Activated T-cell treated with anti-CD3 and anti-CD28 coated beads, Interleukin-2, amount 50 U/mL, for 24 hours (primary cell): ENCODE measurements around the gene PHGDH.
"Not testable (repeated sequence)": the region's sequence is repeated elsewhere in the genome, so short reads cannot be mapped to it uniquely, and the experiment has no call there.

Experiments
- DNase-seq: peaks from one replicate; pipeline ENCODE4 v3.0.0-alpha.2; 2020
- H3K27ac Mint-ChIP-seq: 2 replicates; pipeline ENCODE4 v1.8.0; 2020; ENCODE audit warnings: mild to moderate bottlenecking, mixed read lengths
- H3K27me3 Mint-ChIP-seq: 2 replicates; pipeline ENCODE4 v1.8.0; 2020; ENCODE audit warnings: mixed read lengths
- H3K36me3 Mint-ChIP-seq: 2 replicates; pipeline ENCODE4 v1.8.0; 2020; ENCODE audit warnings: low read depth, mixed read lengths
- H3K4me1 Mint-ChIP-seq: 2 replicates; pipeline ENCODE4 v1.8.0; 2020; ENCODE audit warnings: low read depth, mixed read lengths
- H3K4me3 Mint-ChIP-seq: 2 replicates; pipeline ENCODE4 v1.8.0; 2020; ENCODE audit warnings: mild to moderate bottlenecking, moderate library complexity, mixed read lengths
- H3K9me3 Mint-ChIP-seq: 2 replicates; pipeline ENCODE4 v1.8.0; 2020; ENCODE audit warnings: mixed read lengths

The PHGDH gene

DNA sequence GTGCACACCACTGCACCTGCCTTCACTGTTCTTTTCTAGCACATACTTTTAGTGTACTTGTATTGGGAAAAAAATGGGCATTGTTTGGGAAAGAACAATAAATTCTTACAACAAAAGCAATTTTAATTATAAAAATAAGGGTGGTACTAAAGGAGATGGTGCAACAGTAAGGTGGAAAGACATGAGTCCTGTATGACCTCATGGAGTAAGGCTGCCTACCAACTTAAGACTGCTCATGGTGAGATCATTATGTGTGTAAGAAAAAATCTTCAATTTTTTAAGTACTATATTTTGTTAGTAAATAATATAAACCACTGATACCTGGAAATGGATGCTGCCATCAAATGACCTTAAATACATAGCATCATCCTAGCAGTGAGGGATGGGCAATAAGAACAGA lies 29.6 kb upstream of the PHGDH start:
- DNase-seq = no peak
- no peak overlapping the region for H3K27ac Mint-ChIP-seq
- H3K36me3 Mint-ChIP-seq = no peaks in the 10 kb centered on the region
- H3K9me3 Mint-ChIP-seq = no peaks in the 10 kb centered on the region
- H3K4me1 Mint-ChIP-seq = no peaks in the 10 kb centered on the region
- H3K4me3 Mint-ChIP-seq = no peak overlapping the region
- peaks cover 6% of the 10 kb centered on the region for H3K27me3 Mint-ChIP-seq

DNA sequence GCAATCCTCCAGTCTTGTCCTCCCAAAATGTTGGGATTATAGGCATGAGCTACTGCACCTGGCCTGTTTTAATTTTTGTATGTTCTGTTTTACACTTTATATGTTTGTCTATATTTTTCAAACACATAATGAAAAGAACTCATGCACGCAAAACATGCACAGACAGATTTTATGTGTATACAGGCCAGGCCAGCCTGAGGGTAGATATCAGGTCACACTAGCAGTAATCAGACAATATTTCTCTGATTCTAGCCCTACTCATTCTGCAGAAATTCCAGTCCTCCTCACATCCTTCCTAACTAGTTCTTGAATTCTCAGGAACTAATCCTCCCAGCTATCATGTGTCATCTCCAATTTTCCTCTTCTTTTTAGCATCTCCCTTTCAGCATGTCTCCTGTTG lies 27.8 kb upstream of the PHGDH start:
- H3K4me1 Mint-ChIP-seq = no peaks in the 10 kb centered on the region
- no peaks in the 10 kb centered on the region for H3K9me3 Mint-ChIP-seq
- no peak overlapping the region for H3K4me3 Mint-ChIP-seq
- H3K36me3 Mint-ChIP-seq = no peaks in the 10 kb centered on the region
- no peak for DNase-seq
- no peaks in the 10 kb centered on the region for H3K27me3 Mint-ChIP-seq
- H3K27ac Mint-ChIP-seq = no peak overlapping the region

DNA sequence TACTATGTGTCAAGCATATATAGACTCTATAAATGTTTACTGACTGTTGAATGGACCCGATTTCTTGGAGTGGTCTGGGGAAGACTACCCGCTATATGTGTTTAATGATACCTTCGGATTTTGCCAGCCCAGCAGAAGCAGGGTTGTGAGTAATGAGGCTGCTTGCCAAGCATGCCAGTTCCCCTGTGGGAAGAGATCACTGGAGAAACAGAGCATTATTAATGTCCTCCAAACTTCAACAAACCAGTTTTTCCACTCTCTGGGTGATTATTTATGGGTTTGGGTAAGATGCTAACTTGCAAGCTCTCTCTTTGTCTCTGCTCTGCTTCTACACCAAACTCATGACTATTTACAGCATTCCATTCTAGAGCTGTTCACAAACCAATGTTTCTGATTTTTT lies 25.1 kb upstream of the PHGDH start:
- H3K27me3 Mint-ChIP-seq = peaks cover 2% of the 10 kb centered on the region

DNA sequence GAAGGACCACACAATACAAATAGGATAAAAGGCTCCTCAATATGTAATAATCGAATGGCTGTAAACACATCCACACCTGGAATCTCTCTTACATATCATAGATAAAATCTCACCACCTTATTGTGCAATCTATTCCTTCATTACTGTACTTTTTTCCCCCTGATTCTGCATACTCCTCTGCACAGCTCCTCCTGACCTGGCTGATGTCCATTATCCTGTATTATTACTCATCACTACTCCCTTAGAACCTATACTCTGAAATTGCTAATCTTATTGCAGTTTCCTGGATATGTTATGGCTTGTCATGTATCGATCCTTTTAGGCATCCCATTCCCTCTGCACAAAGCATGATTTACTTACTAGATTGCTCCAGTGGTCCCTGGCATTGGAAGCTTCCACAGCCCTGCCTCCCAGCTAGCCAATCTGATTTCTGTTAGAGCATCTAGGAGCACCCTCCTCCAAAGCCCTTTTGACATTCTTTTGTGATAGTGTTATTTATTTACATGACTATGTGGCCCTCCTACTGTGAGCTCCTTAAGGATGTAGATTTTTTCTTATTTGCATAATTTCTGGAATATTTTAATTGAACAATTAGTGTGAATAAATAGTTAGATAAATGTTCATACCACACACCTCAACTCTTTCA lies 24.2 kb upstream of the PHGDH start:
- Mint-ChIP-seq H3K9me3 (no peaks in the 10 kb centered on the region), H3K27ac (no peak overlapping the region), H3K36me3 (no peaks in the 10 kb centered on the region), H3K4me1 (no peaks in the 10 kb centered on the region), H3K27me3 (peaks cover 3% of the 10 kb centered on the region), H3K4me3 (no peak overlapping the region)
- DNase-seq = no peak

More for the DNA sequence above, 25.1 kb upstream of the PHGDH start:
- Mint-ChIP-seq H3K27ac (no peak overlapping the region), H3K4me1 (no peaks in the 10 kb centered on the region), H3K9me3 (no peaks in the 10 kb centered on the region), H3K36me3 (no peaks in the 10 kb centered on the region), H3K4me3 (no peak overlapping the region)
- no peak for DNase-seq

DNA sequence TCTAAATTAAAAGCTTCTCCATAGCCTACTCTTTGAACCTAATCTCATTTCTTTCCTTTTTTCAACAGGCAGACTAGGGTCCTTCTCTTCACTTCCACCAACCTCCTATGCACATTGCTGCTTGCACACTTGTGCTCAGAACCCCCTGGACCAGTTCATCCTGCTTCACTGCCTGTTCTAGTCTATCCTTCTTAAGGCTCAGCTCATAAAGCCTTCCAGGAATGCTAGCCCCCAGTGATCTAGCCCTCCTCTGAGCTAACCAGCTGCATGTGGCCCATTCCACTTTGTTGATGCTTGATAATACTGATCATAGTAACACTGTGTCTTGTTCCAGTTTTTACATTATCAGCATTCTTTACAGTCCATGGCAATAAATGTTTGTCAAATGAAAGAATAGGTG lies 22.9 kb upstream of the PHGDH start:
- no peak overlapping the region for H3K27ac Mint-ChIP-seq
- H3K27me3 Mint-ChIP-seq = peaks cover 6% of the 10 kb centered on the region
- no peaks in the 10 kb centered on the region for H3K36me3 Mint-ChIP-seq
- no peaks in the 10 kb centered on the region for H3K4me1 Mint-ChIP-seq
- H3K9me3 Mint-ChIP-seq = no peaks in the 10 kb centered on the region
- no peak overlapping the region for H3K4me3 Mint-ChIP-seq
- no peak for DNase-seq

DNA sequence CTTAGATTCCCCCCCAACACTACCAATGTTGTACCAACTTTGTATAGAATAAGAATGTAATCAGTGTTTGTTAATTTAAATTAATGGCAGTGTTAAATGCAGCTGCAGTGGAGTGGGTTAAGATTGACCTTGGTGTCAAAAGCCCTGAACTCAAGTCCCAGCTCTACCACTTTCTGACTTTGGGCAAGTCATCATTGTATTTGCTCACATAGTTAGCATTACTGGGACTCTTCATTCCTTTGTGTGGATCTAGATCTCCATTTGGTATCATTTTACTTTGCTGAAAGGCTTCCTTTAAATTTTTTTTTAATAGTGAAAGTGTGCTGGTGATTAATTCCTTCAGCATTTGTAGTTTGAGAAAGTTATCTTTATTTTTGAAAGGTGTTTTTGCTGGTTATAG lies 22.2 kb upstream of the PHGDH start:
- H3K4me3 Mint-ChIP-seq = no peak overlapping the region
- no peaks in the 10 kb centered on the region for H3K9me3 Mint-ChIP-seq
- H3K4me1 Mint-ChIP-seq = no peaks in the 10 kb centered on the region
- peaks cover 12% of the 10 kb centered on the region for H3K27me3 Mint-ChIP-seq
- H3K36me3 Mint-ChIP-seq = no peaks in the 10 kb centered on the region
- H3K27ac Mint-ChIP-seq = no peak overlapping the region
- no peak for DNase-seq

DNA sequence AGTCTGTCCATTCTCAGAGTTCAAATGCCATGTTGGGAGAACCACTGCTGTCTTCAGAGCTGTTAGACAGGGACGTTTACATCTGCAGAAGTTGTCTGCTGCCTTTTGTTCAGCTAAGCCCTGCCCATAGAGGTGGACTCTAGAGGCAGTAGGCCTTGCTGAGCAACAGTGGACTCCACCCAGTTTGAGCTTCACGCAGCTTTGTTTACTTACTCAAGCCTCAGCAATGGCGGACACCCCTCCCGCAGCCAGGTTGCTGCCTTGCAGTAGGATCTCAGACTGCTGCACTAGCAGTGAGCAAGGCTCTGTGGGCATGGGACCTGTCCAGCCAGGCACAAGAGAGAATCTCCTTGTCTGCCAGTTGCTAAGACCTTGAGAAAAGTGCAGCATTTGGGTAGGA lies 14.9 kb upstream of the PHGDH start:
- Mint-ChIP-seq H3K9me3 (peaks cover 10% of the 10 kb centered on the region), H3K27me3 (peaks cover 46% of the 10 kb centered on the region)
- H3K4me3 Mint-ChIP-seq, H3K4me1 Mint-ChIP-seq, DNase-seq, H3K36me3 Mint-ChIP-seq, H3K27ac Mint-ChIP-seq: not testable (repeated sequence)

DNA sequence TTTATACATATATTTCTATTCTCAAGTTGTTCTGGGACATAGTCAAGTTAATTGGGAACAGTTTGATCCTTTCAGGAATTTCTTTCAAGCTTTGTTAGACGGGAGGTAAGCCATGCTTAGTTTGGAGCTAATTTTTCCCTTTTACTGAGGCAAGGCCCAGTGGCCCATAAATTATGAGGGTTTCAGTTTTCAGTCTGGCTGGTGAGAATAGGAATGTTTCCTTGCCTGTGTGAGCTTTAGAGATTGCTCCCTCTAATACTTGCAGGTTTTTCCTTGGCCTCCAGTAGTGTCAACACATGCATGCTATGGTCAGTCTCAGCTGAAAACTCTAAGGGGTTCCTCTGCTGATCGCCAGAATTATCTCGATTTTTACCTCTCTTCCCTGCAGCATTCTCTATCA lies 14.1 kb upstream of the PHGDH start:
- no peaks in the 10 kb centered on the region for H3K4me1 Mint-ChIP-seq
- H3K4me3 Mint-ChIP-seq = no peak overlapping the region
- DNase-seq = no peak
- no peak overlapping the region for H3K27ac Mint-ChIP-seq
- peaks cover 46% of the 10 kb centered on the region for H3K27me3 Mint-ChIP-seq
- peaks cover 17% of the 10 kb centered on the region for H3K9me3 Mint-ChIP-seq
- H3K36me3 Mint-ChIP-seq = no peaks in the 10 kb centered on the region

DNA sequence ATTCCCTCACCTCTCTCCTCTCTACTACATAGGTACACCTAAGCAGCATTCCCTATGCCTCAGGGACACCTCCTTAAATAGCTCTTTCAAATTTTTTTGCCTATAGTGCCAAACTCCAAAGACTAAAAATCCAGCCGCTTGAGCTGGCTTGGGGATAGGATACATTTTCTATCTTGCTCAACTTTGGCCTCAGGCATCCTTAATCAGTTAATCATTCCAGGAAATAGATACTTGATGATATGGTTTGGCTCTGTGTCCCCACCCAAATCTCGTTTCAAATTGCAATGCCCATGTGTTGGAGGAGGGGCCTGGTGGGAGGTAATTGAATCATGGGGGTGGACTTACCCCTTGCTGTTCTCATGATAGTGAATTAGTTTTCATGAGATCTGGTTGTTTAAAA lies 11.4 kb upstream of the PHGDH start:
- H3K4me3 Mint-ChIP-seq = no peak overlapping the region
- H3K36me3 Mint-ChIP-seq = no peaks in the 10 kb centered on the region
- H3K4me1 Mint-ChIP-seq = no peaks in the 10 kb centered on the region
- H3K27me3 Mint-ChIP-seq = peaks cover 44% of the 10 kb centered on the region
- no peak overlapping the region for H3K27ac Mint-ChIP-seq
- DNase-seq = no peak
- H3K9me3 Mint-ChIP-seq = peaks cover 21% of the 10 kb centered on the region

DNA sequence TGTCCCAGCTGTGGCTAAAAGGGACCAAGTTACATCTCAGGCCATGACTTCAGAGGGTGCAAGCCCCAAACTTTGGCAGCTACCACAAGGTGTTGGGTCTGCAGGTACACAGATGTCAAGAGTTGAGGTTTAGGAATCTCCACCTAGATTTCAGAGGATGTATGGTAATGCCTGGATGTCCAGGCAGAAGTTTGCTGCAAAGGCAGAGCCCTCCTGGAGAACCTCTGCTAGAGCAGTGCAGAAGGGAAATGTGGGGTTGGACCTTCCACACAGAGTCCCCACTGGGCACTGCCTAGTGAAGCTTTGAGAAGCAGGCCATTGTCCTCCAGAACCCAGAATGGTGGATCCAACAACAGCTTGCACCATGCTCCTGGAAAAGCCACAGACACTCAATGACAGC lies 10.1 kb upstream of the PHGDH start:
- H3K9me3 Mint-ChIP-seq = peaks cover 21% of the 10 kb centered on the region
- H3K27ac Mint-ChIP-seq = no peak overlapping the region
- no peak for DNase-seq
- H3K4me1 Mint-ChIP-seq = no peaks in the 10 kb centered on the region
- no peak overlapping the region for H3K4me3 Mint-ChIP-seq
- peaks cover 42% of the 10 kb centered on the region for H3K27me3 Mint-ChIP-seq
- no peaks in the 10 kb centered on the region for H3K36me3 Mint-ChIP-seq

DNA sequence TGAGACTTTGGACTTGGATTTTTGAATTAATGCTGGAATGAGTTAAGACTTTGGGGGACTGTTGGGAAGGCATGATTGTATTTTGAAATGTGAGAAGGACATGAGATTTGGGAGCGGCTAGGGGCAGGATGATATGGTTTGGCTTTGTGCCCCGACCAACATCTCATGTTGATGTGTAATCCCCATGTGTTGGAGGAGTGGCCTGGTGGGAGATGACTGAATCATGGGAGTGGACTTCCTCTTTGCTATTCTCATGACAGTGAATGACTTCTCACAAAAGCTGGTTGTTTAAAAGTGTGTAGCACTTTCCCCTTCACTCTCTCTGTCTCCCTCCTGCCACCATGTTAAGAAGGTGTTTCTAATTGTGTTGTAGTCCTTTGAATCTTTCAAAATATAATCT lies 9.3 kb upstream of the PHGDH start:
- H3K9me3 Mint-ChIP-seq = peaks cover 21% of the 10 kb centered on the region
- no peaks in the 10 kb centered on the region for H3K36me3 Mint-ChIP-seq
- DNase-seq = no peak
- no peak overlapping the region for H3K4me3 Mint-ChIP-seq
- no peak overlapping the region for H3K27ac Mint-ChIP-seq
- H3K4me1 Mint-ChIP-seq = no peaks in the 10 kb centered on the region
- H3K27me3 Mint-ChIP-seq = peaks cover 42% of the 10 kb centered on the region

DNA sequence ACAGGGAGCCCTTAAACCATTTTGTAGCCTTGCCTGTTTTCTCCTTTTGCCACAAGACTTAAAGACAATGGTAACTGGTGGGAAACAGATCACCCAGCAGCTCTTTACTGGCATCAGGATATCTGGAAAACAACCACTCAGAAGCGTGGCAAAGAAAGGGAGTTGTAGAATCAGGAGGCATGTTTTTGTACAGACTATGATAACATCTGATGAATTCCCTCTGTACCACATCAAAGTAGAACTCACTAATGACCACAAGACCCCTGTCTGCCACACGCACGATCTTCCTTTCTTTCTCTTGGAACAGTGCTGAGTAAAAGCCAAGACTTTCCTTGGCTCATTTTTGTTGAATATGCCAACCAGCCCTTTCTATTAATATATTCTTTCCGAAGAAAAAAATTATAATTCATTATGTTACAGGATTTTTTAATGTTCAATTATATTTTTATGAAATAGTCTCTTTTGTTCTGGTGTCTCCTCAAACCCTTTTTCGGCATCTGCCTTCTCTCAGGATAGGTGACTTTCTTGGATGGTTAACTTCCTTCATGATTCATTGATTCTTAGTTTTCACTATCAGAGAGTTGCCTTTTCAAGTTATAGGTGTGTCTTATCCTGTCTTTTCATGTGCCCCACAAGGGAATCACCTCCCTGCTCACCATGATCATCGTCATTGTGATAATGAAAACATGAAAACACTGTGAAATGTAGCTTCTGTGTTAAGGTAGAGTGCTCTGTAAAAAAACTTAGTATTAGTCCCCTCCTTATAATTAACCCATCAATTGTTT lies 7.9 kb upstream of the PHGDH start:
- H3K36me3 Mint-ChIP-seq = no peaks in the 10 kb centered on the region
- peaks cover 21% of the 10 kb centered on the region for H3K9me3 Mint-ChIP-seq
- H3K27ac Mint-ChIP-seq = no peak overlapping the region
- H3K4me1 Mint-ChIP-seq = no peaks in the 10 kb centered on the region
- DNase-seq = no peak
- peaks cover 33% of the 10 kb centered on the region for H3K27me3 Mint-ChIP-seq
- no peak overlapping the region for H3K4me3 Mint-ChIP-seq

DNA sequence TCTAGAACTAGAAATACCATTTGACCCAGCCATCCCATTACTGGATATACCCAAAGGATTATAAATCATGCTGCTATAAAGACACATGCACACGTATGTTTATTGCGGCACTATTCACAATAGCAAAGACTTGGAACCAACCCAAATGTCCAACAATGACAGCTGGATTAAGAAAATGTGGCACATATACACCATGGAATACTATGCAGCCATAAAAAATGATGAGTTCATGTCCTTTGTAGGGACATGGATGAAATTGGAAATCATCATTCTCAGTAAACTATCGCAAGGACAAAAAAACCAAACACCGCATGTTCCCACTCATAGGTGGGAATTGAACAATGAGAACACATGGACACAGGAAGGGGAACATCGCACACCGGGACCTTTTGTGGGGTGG lies 5.1 kb upstream of the PHGDH start:
- not testable (repeated sequence) for H3K4me3 Mint-ChIP-seq, H3K4me1 Mint-ChIP-seq, DNase-seq, H3K36me3 Mint-ChIP-seq, H3K27ac Mint-ChIP-seq
- Mint-ChIP-seq H3K9me3 (peaks cover 13% of the 10 kb centered on the region), H3K27me3 (peaks cover 35% of the 10 kb centered on the region)

DNA sequence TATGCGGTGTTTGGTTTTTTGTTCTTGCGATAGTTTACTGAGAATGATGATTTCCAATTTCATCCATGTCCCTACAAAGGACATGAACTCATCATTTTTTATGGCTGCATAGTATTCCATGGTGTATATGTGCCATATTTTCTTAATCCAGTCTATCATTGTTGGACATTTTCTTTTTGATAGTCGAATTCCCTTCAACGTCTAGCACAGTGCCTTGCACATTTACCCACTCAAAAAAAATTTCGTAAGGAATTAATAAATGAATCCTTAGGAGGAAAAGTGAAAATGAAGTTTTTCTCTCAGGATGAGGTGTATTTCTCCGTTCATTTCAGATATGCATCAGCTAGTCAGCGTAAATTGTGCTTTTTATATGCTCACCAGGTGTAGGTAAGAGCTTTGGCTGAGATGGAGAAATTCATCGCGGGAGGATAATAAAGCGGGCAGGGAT lies 354 bp upstream of the PHGDH start:
- peaks cover 37% of the 10 kb centered on the region for H3K27me3 Mint-ChIP-seq
- peaks cover 38% of the 10 kb centered on the region for H3K4me1 Mint-ChIP-seq
- H3K36me3 Mint-ChIP-seq = peaks cover 24% of the 10 kb centered on the region
- not testable (repeated sequence) for DNase-seq, H3K9me3 Mint-ChIP-seq
- peak overlapping the region; percentile 91 for H3K27ac Mint-ChIP-seq
- H3K4me3 Mint-ChIP-seq = peak overlapping the region; percentile 93

DNA sequence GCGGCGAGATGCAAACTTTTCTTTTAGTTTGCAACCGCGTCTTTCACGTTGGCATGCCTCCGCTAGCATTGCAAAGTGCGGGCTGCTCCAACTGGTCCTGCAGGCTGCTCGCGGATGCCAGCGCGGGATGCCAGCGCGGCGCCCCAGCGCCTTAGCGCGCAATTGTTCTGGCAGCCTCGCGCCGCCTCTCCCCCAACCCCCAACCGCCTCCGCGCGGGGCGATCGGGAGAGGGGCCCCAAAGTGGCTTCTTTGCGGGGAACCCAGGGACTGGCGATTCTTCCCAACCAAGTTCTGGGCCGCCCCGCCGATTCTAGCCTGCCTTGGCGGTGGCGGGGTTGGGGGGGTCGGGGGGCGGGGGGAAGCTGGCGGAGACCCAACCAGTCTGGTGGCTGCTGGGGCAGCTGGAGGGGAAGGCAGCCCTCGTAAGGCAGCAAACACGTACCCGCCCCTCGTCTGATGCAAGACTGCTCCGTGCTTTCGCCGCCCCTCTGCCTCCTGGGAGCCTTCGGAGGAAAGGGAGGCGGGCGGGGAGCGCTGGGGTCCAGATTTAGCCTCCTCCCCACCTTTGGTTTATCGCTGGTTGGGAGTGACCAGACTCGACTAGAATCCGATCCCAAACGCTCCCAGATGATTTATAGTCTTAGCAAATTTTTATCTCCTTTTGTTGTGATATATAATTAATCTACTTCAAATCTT lies 756 bp downstream of the PHGDH start:
- peak overlapping the region; percentile 91 for H3K27ac Mint-ChIP-seq
- no peaks in the 10 kb centered on the region for H3K9me3 Mint-ChIP-seq
- H3K36me3 Mint-ChIP-seq = peaks cover 24% of the 10 kb centered on the region
- DNase-seq = peak; percentile 68
- H3K4me1 Mint-ChIP-seq = peaks cover 40% of the 10 kb centered on the region
- H3K27me3 Mint-ChIP-seq = peaks cover 37% of the 10 kb centered on the region
- peak overlapping the region; percentile 93 for H3K4me3 Mint-ChIP-seq
